ENCODE measurements around the gene NRL. TPM values are rescaled to one million over a fixed set of nuclear protein-coding genes. Genes with fewer than 3 reads are reported as not detected.

Gene NRL
- total and polyA plus RNA-seq, 2 donors (not counting 1 experiment from before 2014, with no cell fraction given): 0.45 to 0.99 TPM

- Histone ChIP-seq H3K79me2 (ENCODE audit: control insufficient read depth, insufficient read depth, low read length) (no peaks in the 10 kb centered on the region), H3K4me2 (ENCODE audit: extremely low read depth, insufficient read depth, low read length) (no peak overlapping the region), H3K4me3 (replicated peaks in 1 of 4; ENCODE audit: control extremely low read depth in 1 of 4, insufficient read depth in 1 of 4, low read depth in 3 of 4, low read length in 4 of 4) (no peak overlapping the region), H2AFZ (ENCODE audit: low read length) (no peak overlapping the region), H3K9ac (ENCODE audit: insufficient read depth, low read length) (no peak overlapping the region), H3K27ac (ENCODE audit: insufficient read depth, low read length) (no peak overlapping the region), H4K20me1 (ENCODE audit: control insufficient read depth, extremely low read depth, insufficient read depth, low read length) (no peaks in the 10 kb centered on the region), H3K27me3 (ENCODE audit: control insufficient read depth, insufficient read depth, low read length) (peaks cover 26% of the 10 kb centered on the region), H3K9me3 (ENCODE audit: control insufficient read depth, insufficient read depth, low read depth, low read length) (no peaks in the 10 kb centered on the region), H3K4me1 (ENCODE audit: control insufficient read depth, extremely low read depth, insufficient read depth, low read length) (peaks cover 3% of the 10 kb centered on the region), H3K36me3 (ENCODE audit: control insufficient read depth, insufficient read depth, low read length) (no peaks in the 10 kb centered on the region)
- TF ChIP-seq EZH2 (IDR thresholded peaks at IDR 0.05; ENCODE audit: low read length, missing control alignments): no peak
- no peak for TF ChIP-seq CTCF (conservative IDR thresholded peaks at IDR 0.05 in 1 of 2, IDR thresholded peaks at IDR 0.05 in 1 of 2; ENCODE audit: low read depth in 1 of 2, low read length in 2 of 2)
- DNase-seq (ENCODE audit: low read depth in 2 of 2): no peak
These were observed 32.2 kb downstream of the NRL start for GRCh38 chr14:24082411-24083080.

- no peaks in the 10 kb centered on the region for H3K36me3 ChIP-seq (ENCODE audit: control insufficient read depth, insufficient read depth, low read length)
- peak overlapping the region; percentile 81 for H3K4me2 ChIP-seq (ENCODE audit: extremely low read depth, insufficient read depth, low read length)
- H3K4me1 ChIP-seq (ENCODE audit: control insufficient read depth, extremely low read depth, insufficient read depth, low read length): peaks cover 3% of the 10 kb centered on the region
- H3K9me3 ChIP-seq (ENCODE audit: control insufficient read depth, insufficient read depth, low read depth, low read length): no peaks in the 10 kb centered on the region
- DNase-seq (ENCODE audit: low read depth in 2 of 2): no peak
- no peaks in the 10 kb centered on the region for H4K20me1 ChIP-seq (ENCODE audit: control insufficient read depth, extremely low read depth, insufficient read depth, low read length)
- no peak overlapping the region for H3K9ac ChIP-seq (ENCODE audit: insufficient read depth, low read length)
- no peak overlapping the region for H2AFZ ChIP-seq (ENCODE audit: low read length)
- TF ChIP-seq CTCF (conservative IDR thresholded peaks at IDR 0.05 in 1 of 2, IDR thresholded peaks at IDR 0.05 in 1 of 2; ENCODE audit: low read depth in 1 of 2, low read length in 2 of 2): no peak
- TF ChIP-seq EZH2 (IDR thresholded peaks at IDR 0.05; ENCODE audit: low read length, missing control alignments): no peak
- no peaks in the 10 kb centered on the region for H3K79me2 ChIP-seq (ENCODE audit: control insufficient read depth, insufficient read depth, low read length)
- peaks cover 26% of the 10 kb centered on the region for H3K27me3 ChIP-seq (ENCODE audit: control insufficient read depth, insufficient read depth, low read length)
- no peak overlapping the region for H3K27ac ChIP-seq (ENCODE audit: insufficient read depth, low read length)
- H3K4me3 ChIP-seq (replicated peaks in 1 of 4; ENCODE audit: control extremely low read depth in 1 of 4, insufficient read depth in 1 of 4, low read depth in 3 of 4, low read length in 4 of 4): peak overlapping the region in 1 of 4 experiments; percentile 61
These were observed 33.0 kb downstream of the NRL start for GRCh38 chr14:24081739-24082211.

- DNase-seq (ENCODE audit: low read depth in 2 of 2): peak in 1 of 2 donors; percentile 38
These were observed 33.6 kb downstream of the NRL start for GRCh38 chr14:24080888-24081738.

More at GRCh38 chr14:24080888-24081738, 33.6 kb downstream of the NRL start:
- no peaks in the 10 kb centered on the region for H4K20me1 ChIP-seq (ENCODE audit: control insufficient read depth, extremely low read depth, insufficient read depth, low read length)
- H3K4me3 ChIP-seq (replicated peaks in 1 of 4; ENCODE audit: control extremely low read depth in 1 of 4, insufficient read depth in 1 of 4, low read depth in 3 of 4, low read length in 4 of 4): peak overlapping the region; percentile 47 to 61 (median 50)
- TF ChIP-seq EZH2 (IDR thresholded peaks at IDR 0.05; ENCODE audit: low read length, missing control alignments) (peak; percentile 22), CTCF (conservative IDR thresholded peaks at IDR 0.05 in 1 of 2, IDR thresholded peaks at IDR 0.05 in 1 of 2; ENCODE audit: low read depth in 1 of 2, low read length in 2 of 2) (no peak)
- H3K4me1 ChIP-seq (ENCODE audit: control insufficient read depth, extremely low read depth, insufficient read depth, low read length): peaks cover 3% of the 10 kb centered on the region
- H3K36me3 ChIP-seq (ENCODE audit: control insufficient read depth, insufficient read depth, low read length): no peaks in the 10 kb centered on the region
- H3K27ac ChIP-seq (ENCODE audit: insufficient read depth, low read length): no peak overlapping the region
- no peaks in the 10 kb centered on the region for H3K79me2 ChIP-seq (ENCODE audit: control insufficient read depth, insufficient read depth, low read length)
- peak overlapping the region; percentile 81 for H3K4me2 ChIP-seq (ENCODE audit: extremely low read depth, insufficient read depth, low read length)
- H3K9me3 ChIP-seq (ENCODE audit: control insufficient read depth, insufficient read depth, low read depth, low read length): no peaks in the 10 kb centered on the region
- H3K9ac ChIP-seq (ENCODE audit: insufficient read depth, low read length): no peak overlapping the region
- H3K27me3 ChIP-seq (ENCODE audit: control insufficient read depth, insufficient read depth, low read length): peaks cover 26% of the 10 kb centered on the region
- H2AFZ ChIP-seq (ENCODE audit: low read length): peak overlapping the region; percentile 61

Measured in fibroblast of lung (primary cell).